IPS-20b (cell line): ENCODE measurements around the gene FRY.
"Not testable (repeated sequence)": the region's sequence is repeated elsewhere in the genome, so short reads cannot be mapped to it uniquely, and the experiment has no call there.

Source experiments
- H3K27ac ChIP-seq: one replicate; pipeline ENCODE4 v1.5.1; 2013; ENCODE audit warnings: low read length
- H3K27me3 ChIP-seq: 2 replicates; pipeline ENCODE4 v1.6.1; 2013; ENCODE audit warnings: mild to moderate bottlenecking, low read length, inconsistent platforms; ENCODE audit not compliant: insufficient read depth
- H3K36me3 ChIP-seq: 2 replicates; pipeline ENCODE4 v1.6.1; 2013; ENCODE audit warnings: low read depth, mild to moderate bottlenecking, inconsistent platforms, low read length, moderate library complexity; ENCODE audit not compliant: insufficient read depth
- H3K4me1 ChIP-seq: 2 replicates; pipeline ENCODE4 v1.6.1; 2013; ENCODE audit warnings: mild to moderate bottlenecking, control low read depth, inconsistent platforms, low read length, moderate library complexity; ENCODE audit not compliant: insufficient read depth
- H3K4me3 ChIP-seq: 2 replicates; pipeline ENCODE4 v1.5.1; 2013; ENCODE audit warnings: mild to moderate bottlenecking, low read length, inconsistent platforms
- H3K9ac ChIP-seq: 2 replicates; pipeline ENCODE4 v1.6.1; 2013; ENCODE audit warnings: low read depth, mild to moderate bottlenecking, inconsistent platforms, low read length, moderate library complexity
- H3K9me3 ChIP-seq: 2 replicates; pipeline ENCODE4 v1.6.1; 2013; ENCODE audit warnings: mild to moderate bottlenecking, low read depth, low read length, inconsistent platforms; ENCODE audit not compliant: insufficient read depth

Gene FRY

DNA sequence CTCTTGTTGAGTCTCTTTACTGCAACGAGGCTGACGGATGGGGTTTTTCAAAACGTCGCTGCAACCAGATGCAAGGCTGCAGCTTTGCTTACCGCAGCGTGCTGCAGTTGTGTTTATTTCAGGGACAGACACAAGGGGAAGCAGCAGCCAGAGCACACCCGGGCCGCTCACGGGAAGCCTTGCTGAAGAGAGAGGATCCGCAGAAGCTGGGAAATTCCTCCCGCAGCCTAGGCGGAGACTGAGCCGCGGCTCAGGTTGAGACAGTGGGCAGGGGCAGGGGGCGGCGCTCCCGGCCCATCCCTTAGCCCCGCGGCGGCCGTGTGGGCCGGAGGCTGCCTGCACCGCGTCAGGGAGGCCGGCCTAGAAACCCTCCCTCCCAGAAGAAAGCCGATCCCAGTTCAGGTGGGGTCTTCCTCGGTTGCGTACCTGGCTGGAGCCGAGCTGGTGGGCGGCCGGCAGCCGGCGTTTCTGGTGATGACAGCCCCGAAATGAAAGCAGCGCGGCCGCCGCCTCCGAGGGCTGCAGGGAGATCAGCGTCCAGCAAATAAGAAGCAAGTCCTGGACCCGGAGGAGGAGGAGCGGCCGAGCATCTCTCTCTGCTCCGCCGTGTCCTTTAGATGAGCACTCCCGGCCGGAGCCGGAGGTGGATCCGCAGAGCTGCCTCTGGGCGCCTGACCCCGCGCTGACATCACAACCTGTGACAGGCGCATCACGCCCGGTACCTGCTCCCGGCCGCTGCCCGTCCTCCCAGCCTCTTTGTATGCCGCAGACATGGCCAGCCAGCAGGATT is at the start of gene FRY:
Gene FRY (plus strand): TSS at position 750 of the 790 bp plus-strand sequence. CDS start 22 bp downstream, at position 772.
- no peaks in the 10 kb centered on the region for H3K27me3 ChIP-seq
- H3K4me1 ChIP-seq, result peaks cover 39% of the 10 kb centered on the region
- no peaks in the 10 kb centered on the region for H3K36me3 ChIP-seq
- H3K4me3 ChIP-seq, result peak within 1 kb of the TSS; percentile 79
- no peak within 1 kb of the TSS for H3K27ac ChIP-seq
- H3K9me3 ChIP-seq, result no peaks in the 10 kb centered on the region
- H3K9ac ChIP-seq, result peak within 1 kb of the TSS; percentile 76

GRCh38 chr13:31982124-31982523 is 49.5 kb upstream of the FRY start:
- Histone ChIP-seq H3K4me1 (no peaks in the 10 kb centered on the region), H3K27me3 (no peaks in the 10 kb centered on the region), H3K9ac (no peak overlapping the region), H3K4me3 (no peak overlapping the region), H3K27ac (no peak overlapping the region), H3K36me3 (no peaks in the 10 kb centered on the region), H3K9me3 (no peaks in the 10 kb centered on the region)

GRCh38 chr13:31982540-31982939 is 49.0 kb upstream of the FRY start:
- Histone ChIP-seq H3K27me3 (no peaks in the 10 kb centered on the region), H3K4me3 (no peak overlapping the region), H3K4me1 (no peaks in the 10 kb centered on the region), H3K9ac (no peak overlapping the region), H3K36me3 (no peaks in the 10 kb centered on the region), H3K9me3 (no peaks in the 10 kb centered on the region), H3K27ac (no peak overlapping the region)

DNA sequence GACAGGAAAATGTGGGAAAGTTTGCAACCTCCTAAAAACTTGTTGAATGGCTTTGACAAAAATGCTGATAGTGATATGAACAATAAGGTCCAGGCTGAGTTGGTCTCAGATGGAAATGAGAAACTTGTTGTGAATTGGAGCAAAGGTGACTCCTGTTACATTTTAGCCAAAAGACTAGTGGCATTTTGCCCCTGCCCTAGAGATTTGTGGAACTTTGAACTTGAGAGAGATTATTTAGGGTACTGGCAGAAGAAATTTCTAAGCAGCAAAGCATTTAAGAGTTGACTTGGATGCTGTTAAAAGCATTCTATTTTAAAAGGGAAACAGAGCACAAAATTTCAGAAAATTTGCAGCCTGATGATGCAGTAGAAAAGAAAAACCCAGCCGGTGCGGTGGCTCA is 47.9 kb upstream of the FRY start:
- H3K4me1 ChIP-seq, H3K9ac ChIP-seq, H3K4me3 ChIP-seq, H3K27me3 ChIP-seq, H3K36me3 ChIP-seq, H3K9me3 ChIP-seq, H3K27ac ChIP-seq: not testable (repeated sequence)

GRCh38 chr13:31984388-31984787 is 47.2 kb upstream of the FRY start:
- not testable (repeated sequence) for H3K9me3 ChIP-seq, H3K9ac ChIP-seq

DNA sequence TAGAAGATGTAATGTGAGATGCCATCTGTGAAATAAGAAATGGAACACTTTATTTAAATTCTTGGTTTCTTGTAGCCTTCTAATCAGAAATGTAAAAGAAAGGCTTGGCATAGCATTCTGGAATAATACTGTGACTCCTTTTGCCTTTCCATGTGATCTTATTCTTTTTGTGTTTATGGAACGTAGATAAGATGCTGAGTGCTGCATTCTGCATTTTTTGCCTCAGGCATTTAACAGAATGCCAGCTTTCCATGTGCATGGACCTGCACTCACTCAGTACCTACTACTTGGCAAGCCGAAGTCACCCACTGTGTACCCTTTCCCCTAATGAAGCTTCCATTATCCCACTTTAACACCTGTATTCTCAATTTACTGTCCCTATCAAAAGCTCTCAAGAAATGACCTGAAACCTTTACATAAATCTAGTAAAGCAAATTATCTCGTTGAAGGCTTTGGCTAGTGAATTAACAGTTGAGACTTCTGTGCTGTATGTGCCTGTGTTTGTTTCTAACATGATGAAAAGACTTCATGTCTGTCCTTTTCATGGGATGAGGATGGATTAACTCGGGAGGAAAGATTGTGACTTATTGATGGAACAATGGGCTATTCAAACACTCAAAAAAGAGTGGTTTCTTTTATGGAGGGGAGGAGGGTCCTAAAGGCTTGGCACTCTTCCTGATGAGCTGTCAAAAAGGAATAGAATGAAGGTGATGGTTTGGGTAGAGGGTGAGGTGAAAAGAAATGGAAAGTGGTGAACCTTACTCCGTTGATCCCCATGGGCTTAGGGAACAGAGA is 44.7 kb upstream of the FRY start:
- Histone ChIP-seq H3K27ac (no peak overlapping the region), H3K4me1 (no peaks in the 10 kb centered on the region), H3K27me3 (no peaks in the 10 kb centered on the region), H3K36me3 (no peaks in the 10 kb centered on the region), H3K9ac (no peak overlapping the region), H3K9me3 (no peaks in the 10 kb centered on the region), H3K4me3 (no peak overlapping the region)

More at GRCh38 chr13:31984388-31984787, 47.2 kb upstream of the FRY start:
- not testable (repeated sequence) for H3K4me3 ChIP-seq, H3K36me3 ChIP-seq, H3K27ac ChIP-seq, H3K27me3 ChIP-seq, H3K4me1 ChIP-seq

DNA sequence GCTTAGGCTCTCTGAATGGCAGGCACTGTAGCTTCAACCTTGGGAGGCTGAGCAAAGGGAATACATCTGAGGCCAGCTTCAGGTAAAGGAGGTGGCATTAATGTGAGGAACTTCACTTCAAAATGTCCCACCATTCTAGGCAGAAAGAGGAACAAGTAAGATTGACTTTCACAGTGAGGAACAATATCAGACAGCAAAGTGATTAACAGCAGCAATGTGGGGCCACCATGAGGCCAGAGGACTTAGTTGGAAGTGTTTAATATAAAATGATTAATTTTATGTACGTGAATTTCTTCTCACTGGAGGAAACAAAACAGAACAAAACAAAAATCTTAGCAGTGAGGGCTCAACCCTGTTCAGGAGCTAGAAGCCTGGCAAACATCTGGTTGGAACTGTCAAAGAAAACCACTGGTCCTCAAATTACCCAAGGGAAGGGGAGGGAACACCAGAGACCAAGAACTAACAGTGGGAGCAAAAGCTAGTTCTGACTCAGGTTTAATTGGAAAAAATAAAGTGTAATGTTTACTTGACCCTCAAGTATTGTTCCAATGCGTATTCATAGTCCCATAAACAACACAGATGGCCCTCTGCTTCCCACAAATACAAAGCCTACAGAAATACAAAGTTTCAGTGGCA is 43.9 kb upstream of the FRY start:
- H3K4me3 ChIP-seq, result no peak overlapping the region
- H3K36me3 ChIP-seq, result no peaks in the 10 kb centered on the region
- no peak overlapping the region for H3K9ac ChIP-seq
- no peaks in the 10 kb centered on the region for H3K4me1 ChIP-seq
- no peaks in the 10 kb centered on the region for H3K27me3 ChIP-seq
- no peaks in the 10 kb centered on the region for H3K9me3 ChIP-seq
- H3K27ac ChIP-seq, result no peak overlapping the region

GRCh38 chr13:31994367-31994766 is 37.2 kb upstream of the FRY start:
- not testable (repeated sequence) for H3K4me3 ChIP-seq, H3K4me1 ChIP-seq, H3K27me3 ChIP-seq, H3K36me3 ChIP-seq, H3K9ac ChIP-seq, H3K9me3 ChIP-seq, H3K27ac ChIP-seq

DNA sequence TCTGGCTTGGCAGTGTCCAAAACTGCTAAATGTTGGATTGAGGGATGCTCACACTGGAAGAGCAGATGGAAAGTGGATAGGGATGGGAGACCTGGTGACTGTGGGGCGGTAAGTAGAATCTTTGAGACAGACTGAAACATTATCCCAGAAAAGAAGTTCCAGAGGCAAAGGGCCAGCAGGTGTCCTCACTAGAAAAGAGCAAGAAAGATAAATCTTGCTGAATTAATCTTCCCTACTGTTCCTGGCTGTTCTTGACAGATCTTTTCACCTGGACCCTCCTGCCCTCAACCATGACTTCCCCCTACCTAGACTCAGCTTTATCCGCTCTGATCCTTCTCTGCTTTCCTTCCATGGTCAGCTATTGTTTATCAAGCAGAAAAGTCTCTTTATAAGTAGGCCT is 35.0 kb upstream of the FRY start:
- no peak overlapping the region for H3K9ac ChIP-seq
- no peaks in the 10 kb centered on the region for H3K27me3 ChIP-seq
- H3K9me3 ChIP-seq, result no peaks in the 10 kb centered on the region
- no peaks in the 10 kb centered on the region for H3K4me1 ChIP-seq
- no peak overlapping the region for H3K27ac ChIP-seq
- no peaks in the 10 kb centered on the region for H3K36me3 ChIP-seq
- H3K4me3 ChIP-seq, result no peak overlapping the region

- no peak overlapping the region for H3K4me3 ChIP-seq
- no peak overlapping the region for H3K27ac ChIP-seq
- no peaks in the 10 kb centered on the region for H3K36me3 ChIP-seq
- H3K27me3 ChIP-seq, result no peaks in the 10 kb centered on the region
- H3K4me1 ChIP-seq, result no peaks in the 10 kb centered on the region
- H3K9me3 ChIP-seq, result no peaks in the 10 kb centered on the region
- H3K9ac ChIP-seq, result no peak overlapping the region
Observed at GRCh38 chr13:31997641-31998040, 33.9 kb upstream of the FRY start.

GRCh38 chr13:31998131-31998530 is 33.4 kb upstream of the FRY start:
- Histone ChIP-seq H3K4me1 (no peaks in the 10 kb centered on the region), H3K27ac (no peak overlapping the region), H3K27me3 (no peaks in the 10 kb centered on the region), H3K9me3 (no peaks in the 10 kb centered on the region), H3K36me3 (no peaks in the 10 kb centered on the region), H3K9ac (no peak overlapping the region), H3K4me3 (no peak overlapping the region)

DNA sequence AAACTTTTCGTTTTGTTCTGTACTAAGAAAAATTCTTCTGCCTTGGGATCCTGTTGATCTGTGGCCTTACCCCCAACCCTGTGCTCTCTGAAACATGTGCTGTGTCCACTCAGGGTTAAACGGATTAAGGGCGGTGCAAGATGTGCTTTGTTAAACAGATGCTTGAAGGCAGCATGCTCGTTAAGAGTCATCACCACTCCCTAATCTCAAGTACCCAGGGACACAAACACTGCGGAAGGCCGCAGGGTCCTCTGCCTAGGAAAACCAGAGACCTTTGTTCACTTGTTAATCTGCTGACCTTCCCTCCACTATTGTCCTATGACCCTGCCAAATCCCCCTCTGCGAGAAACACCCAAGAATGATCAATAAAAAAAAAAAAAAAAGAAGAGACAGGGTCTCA is 30.8 kb upstream of the FRY start:
- not testable (repeated sequence) for H3K9me3 ChIP-seq, H3K27me3 ChIP-seq, H3K36me3 ChIP-seq, H3K4me1 ChIP-seq, H3K9ac ChIP-seq, H3K4me3 ChIP-seq, H3K27ac ChIP-seq
